GM19452 (cell line): ENCODE results near the gene KLC1.
"Not testable (repeated sequence)": the region's sequence is repeated elsewhere in the genome, so short reads cannot be mapped to it uniquely, and the experiment has no call there.

Experiments used
- ATAC-seq: cut with Tn5 transposase; IDR thresholded peaks from one replicate; pipeline ENCODE4 v1.9.1; 2021; ENCODE audit not compliant: unreplicated experiment

KLC1 gene

GRCh38 chr14:103624860-103625259 is 4.2 kb upstream of the KLC1 start:
- no peak for ATAC-seq

- no peak for ATAC-seq
These were observed 3.5 kb upstream of the KLC1 start for GRCh38 chr14:103625356-103626095.

GRCh38 chr14:103626146-103626850 is 2.7 kb upstream of the KLC1 start:
- ATAC-seq = no peak

GRCh38 chr14:103627073-103628025 is 1.7 kb upstream of the KLC1 start:
- no peak for ATAC-seq

- no peak for ATAC-seq
These were observed 759 bp upstream of the KLC1 start for GRCh38 chr14:103628221-103628683.

GRCh38 chr14:103629503-103630121 is 601 bp downstream of the KLC1 start:
- no peak for ATAC-seq

GRCh38 chr14:103630364-103631108 is 1.5 kb downstream of the KLC1 start:
- no peak for ATAC-seq

- no peak for ATAC-seq
These were observed 4.4 kb downstream of the KLC1 start for GRCh38 chr14:103633391-103633790.

- ATAC-seq = no peak
These were observed 5.1 kb downstream of the KLC1 start for GRCh38 chr14:103634156-103634555.

- no peak for ATAC-seq
These were observed 9.6 kb downstream of the KLC1 start for GRCh38 chr14:103638594-103638993.

- ATAC-seq = no peak
These were observed 12.2 kb downstream of the KLC1 start for GRCh38 chr14:103641161-103641560.

- no peak for ATAC-seq
These were observed 17.2 kb downstream of the KLC1 start for GRCh38 chr14:103646189-103646588.

GRCh38 chr14:103649001-103649400 is 20.0 kb downstream of the KLC1 start:
- no peak for ATAC-seq

- ATAC-seq = no peak
These were observed 21.2 kb downstream of the KLC1 start for GRCh38 chr14:103650213-103650612.

- no peak for ATAC-seq
These were observed 22.6 kb downstream of the KLC1 start for GRCh38 chr14:103651585-103651984.

GRCh38 chr14:103652806-103653205 is 23.8 kb downstream of the KLC1 start:
- ATAC-seq = no peak

GRCh38 chr14:103653336-103653735 is 24.3 kb downstream of the KLC1 start:
- not testable (repeated sequence) for ATAC-seq

- no peak for ATAC-seq
These were observed 24.8 kb downstream of the KLC1 start for GRCh38 chr14:103653805-103654204.

- ATAC-seq = no peak
These were observed 25.6 kb downstream of the KLC1 start for GRCh38 chr14:103654619-103655018.
